Measurements from ENCODE around the gene DAB2. TPM values are rescaled to one million over a fixed set of nuclear protein-coding genes. Genes with fewer than 3 reads are reported as not detected.
"Not testable (repeated sequence)": the region's sequence is repeated elsewhere in the genome, so short reads cannot be mapped to it uniquely, and the experiment has no call there.

Gene DAB2
- total RNA-seq, 1 donor: 217 TPM

- TF ChIP-seq CTCF (IDR thresholded peaks at IDR 0.05; ENCODE audit: insufficient read depth, low read length): no peak
- H3K4me3 ChIP-seq (ENCODE audit: low read depth, low read length): no peak overlapping the region
- DNase-seq (ENCODE audit: low read depth): no peak
Measured at GRCh38 chr5:39405083-39405843, 19.5 kb downstream of the DAB2 start.

- DNase-seq (ENCODE audit: low read depth); H3K4me3 ChIP-seq (ENCODE audit: low read depth, low read length): not testable (repeated sequence)
Measured at GRCh38 chr5:39403761-39404160, 21.0 kb downstream of the DAB2 start.

DNA sequence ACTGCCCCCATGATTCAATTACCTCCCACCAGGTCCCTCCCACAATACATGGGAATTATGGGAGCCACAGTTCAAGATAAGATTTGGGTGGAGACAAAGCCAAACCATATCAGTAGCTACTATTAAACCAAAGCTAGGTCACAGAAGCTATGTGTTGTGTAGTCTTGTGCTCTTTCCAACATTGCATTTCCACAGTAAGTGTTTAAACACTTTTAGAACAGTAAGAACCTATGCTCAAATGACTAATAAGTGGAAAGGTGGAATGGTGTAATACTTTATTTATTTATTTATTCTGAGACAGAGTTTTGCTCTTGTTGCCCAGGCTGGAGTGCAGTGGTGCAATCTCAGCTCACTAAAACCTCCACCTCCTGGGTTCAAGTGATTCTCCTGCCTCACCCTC, 22.6 kb downstream of the DAB2 start:
- not testable (repeated sequence) for DNase-seq (ENCODE audit: low read depth); H3K4me3 ChIP-seq (ENCODE audit: low read depth, low read length)

GRCh38 chr5:39400713-39401578, 23.8 kb downstream of the DAB2 start:
- no peak overlapping the region for H3K4me3 ChIP-seq (ENCODE audit: low read depth, low read length)
- no peak for TF ChIP-seq CTCF (IDR thresholded peaks at IDR 0.05; ENCODE audit: insufficient read depth, low read length)
- DNase-seq (ENCODE audit: low read depth): peak; percentile 39

GRCh38 chr5:39399135-39400036, 25.4 kb downstream of the DAB2 start:
- DNase-seq (ENCODE audit: low read depth): peak; percentile 99
- TF ChIP-seq CTCF (IDR thresholded peaks at IDR 0.05; ENCODE audit: insufficient read depth, low read length): no peak
- H3K4me3 ChIP-seq (ENCODE audit: low read depth, low read length): no peak overlapping the region

- TF ChIP-seq CTCF (IDR thresholded peaks at IDR 0.05; ENCODE audit: insufficient read depth, low read length): no peak
- DNase-seq (ENCODE audit: low read depth): no peak
- no peak overlapping the region for H3K4me3 ChIP-seq (ENCODE audit: low read depth, low read length)
Measured at GRCh38 chr5:39396843-39397242, 27.9 kb downstream of the DAB2 start.

GRCh38 chr5:39395521-39395920, 29.3 kb downstream of the DAB2 start:
- no peak for TF ChIP-seq CTCF (IDR thresholded peaks at IDR 0.05; ENCODE audit: insufficient read depth, low read length)
- no peak overlapping the region for H3K4me3 ChIP-seq (ENCODE audit: low read depth, low read length)
- no peak for DNase-seq (ENCODE audit: low read depth)
